Neural cell (in vitro differentiated cells): Measurements from ENCODE around the gene PLXNA4. TPM values are rescaled to one million over a fixed set of nuclear protein-coding genes. Genes with fewer than 3 reads are reported as not detected.

Source experiments
- H2AFZ ChIP-seq: fragments of 200-600, 300-800 bp; sonication (generic), shearing (Covaris generic); 2 replicates; pipeline ENCODE4 v1.6.0; 2014; ENCODE audit warnings: low read depth, mild to moderate bottlenecking, antibody characterized with exemption, low read length, moderate library complexity
- H3F3A ChIP-seq: fragments of 200-600 bp; shearing (Covaris generic); 2 replicates; pipeline ENCODE4 v1.6.1; 2016; ENCODE audit warnings: mild to moderate bottlenecking, moderate library complexity, mixed read lengths, antibody characterized with exemption, low read length; ENCODE audit not compliant: insufficient read depth, poor library complexity, severe bottlenecking
- H3K27ac ChIP-seq: fragments of 200-600, 300-800 bp; sonication (generic), shearing (Covaris generic); 2 replicates; pipeline ENCODE4 v1.5.1; 2014; ENCODE audit warnings: mild to moderate bottlenecking, low read length, moderate library complexity
- H3K27me3 ChIP-seq: fragments of 300-800, 200-600 bp; sonication (generic), shearing (Covaris generic); 2 replicates; pipeline ENCODE4 v1.6.0; 2014; ENCODE audit warnings: mild to moderate bottlenecking, low read depth, low read length, moderate library complexity; ENCODE audit not compliant: insufficient read depth
- H3K36me3 ChIP-seq: fragments of 300-800, 200-600 bp; sonication (generic), shearing (Covaris generic); 2 replicates; pipeline ENCODE4 v1.5.1; 2014; ENCODE audit warnings: mild to moderate bottlenecking, antibody characterized with exemption, low read length, moderate library complexity; ENCODE audit not compliant: insufficient read depth
- H3K4me2 ChIP-seq: fragments of 300-800, 200-600 bp; sonication (generic), shearing (Covaris generic); 2 replicates; pipeline ENCODE4 v1.6.0; 2014; ENCODE audit warnings: mild to moderate bottlenecking, low read length
- H3K4me3 ChIP-seq: fragments of 300-800, 200-600 bp; sonication (generic), shearing (Covaris generic); 2 replicates; pipeline ENCODE4 v1.5.1; 2014; ENCODE audit warnings: mild to moderate bottlenecking, low read length, moderate library complexity
- H3K79me2 ChIP-seq: fragments of 200-600 bp; shearing (Covaris generic); replicated peaks from 2 replicates; pipeline ENCODE4 v1.6.0; 2014; ENCODE audit warnings: mild to moderate bottlenecking, low read length, moderate library complexity; ENCODE audit not compliant: insufficient read depth
- H3K9ac ChIP-seq: fragments of 300-800, 200-600 bp; sonication (generic), shearing (Covaris generic); 2 replicates; pipeline ENCODE4 v1.6.1; 2016; ENCODE audit warnings: mild to moderate bottlenecking, low read length, mixed read lengths
- H3K9me2 ChIP-seq: fragments of 200-600 bp; shearing (Covaris generic); 2 replicates; pipeline ENCODE4 v1.6.1; 2016; ENCODE audit warnings: mild to moderate bottlenecking, low read length, mixed read lengths; ENCODE audit not compliant: insufficient read depth
- H3K9me3 ChIP-seq: fragments of 200-600, 300-800 bp; sonication (generic), shearing (Covaris generic); 2 replicates; pipeline ENCODE4 v1.6.1; 2016; ENCODE audit warnings: mild to moderate bottlenecking, mixed run types, low read length, moderate library complexity, mixed read lengths
- H4K20me1 ChIP-seq: fragments of 200-600 bp; shearing (Covaris generic); 2 replicates; pipeline ENCODE4 v1.6.1; 2016; ENCODE audit warnings: mild to moderate bottlenecking, mixed run types; ENCODE audit not compliant: insufficient read depth
- CTCF ChIP-seq: fragments of 450-650 bp; IDR thresholded peaks from 2 replicates; pipeline ENCODE4 v1.5.1; 2014; ENCODE audit warnings: antibody characterized with exemption, mild to moderate bottlenecking, moderate library complexity; ENCODE audit not compliant: poor library complexity, severe bottlenecking
- EP300 ChIP-seq: fragments of 450-650 bp; conservative IDR thresholded peaks from 2 replicates; pipeline ENCODE4 v1.6.1; 2014; ENCODE audit warnings: antibody characterized with exemption, mild to moderate bottlenecking, moderate library complexity; ENCODE audit not compliant: poor library complexity, severe bottlenecking
- EZH2 ChIP-seq: fragments of 200-600, 300-800 bp; shearing (Covaris generic), sonication (generic); IDR thresholded peaks from 2 replicates; pipeline ENCODE4 v1.6.1; 2014; ENCODE audit warnings: antibody characterized with exemption, low read length, borderline replicate concordance, mild to moderate bottlenecking; ENCODE audit not compliant: insufficient read depth, poor library complexity, severe bottlenecking
- MXI1 ChIP-seq: fragments of 450-650 bp; conservative IDR thresholded peaks from 2 replicates; pipeline ENCODE4 v1.6.1; 2014; ENCODE audit warnings: antibody characterized with exemption, mild to moderate bottlenecking; ENCODE audit not compliant: poor library complexity, severe bottlenecking
- POLR2AphosphoS5 ChIP-seq: IDR thresholded peaks from 2 replicates; pipeline ENCODE4 v1.6.1; 2012
- RAD21 ChIP-seq: fragments of 450-650 bp; conservative IDR thresholded peaks from 2 replicates; pipeline ENCODE4 v1.6.1; 2014; ENCODE audit warnings: antibody characterized with exemption, mild to moderate bottlenecking, moderate library complexity
- REST ChIP-seq: IDR thresholded peaks from 2 replicates; pipeline ENCODE4 v1.6.1; 2012; ENCODE audit warnings: borderline replicate concordance
- SMC3 ChIP-seq: fragments of 450-650 bp; conservative IDR thresholded peaks from 2 replicates; pipeline ENCODE4 v1.6.1; 2014; ENCODE audit warnings: antibody characterized with exemption, mild to moderate bottlenecking, moderate library complexity; ENCODE audit not compliant: poor library complexity
- TAF1 ChIP-seq: IDR thresholded peaks from 2 replicates; pipeline ENCODE4 v1.6.1; 2012; ENCODE audit warnings: low read depth
- polyA plus RNA-seq: library from polyadenylated mRNA; depleted of rRNA; stranded (reverse); fragments of >200 nt; gene quantifications from 2 replicates; pipeline ENCODE4 v1.2.3, GENCODE V29; 2014

The PLXNA4 gene
- polyA plus RNA-seq, 1 donor from 2014 or later = 7.2 TPM

- no peak overlapping the region for H3K4me2 ChIP-seq
- no peaks in the 10 kb centered on the region for H3K79me2 ChIP-seq
These were observed 83.3 kb downstream of the PLXNA4 start for GRCh38 chr7:132492823-132493445.

GRCh38 chr7:132491391-132491945 lies 84.8 kb downstream of the PLXNA4 start:
- Histone ChIP-seq H4K20me1 (no peaks in the 10 kb centered on the region), H3K79me2 (no peaks in the 10 kb centered on the region), H3K4me3 (no peak overlapping the region), H3K9ac (no peak overlapping the region), H3F3A (peaks cover 3% of the 10 kb centered on the region), H3K27ac (no peak overlapping the region), H3K9me3 (no peaks in the 10 kb centered on the region), H3K4me2 (no peak overlapping the region), H2AFZ (no peak overlapping the region), H3K27me3 (no peaks in the 10 kb centered on the region), H3K36me3 (no peaks in the 10 kb centered on the region), H3K9me2 (no peaks in the 10 kb centered on the region)
- TF ChIP-seq RAD21 (no peak), POLR2AphosphoS5 (no peak), EP300 (no peak), REST (no peak), CTCF (no peak)

More at GRCh38 chr7:132492823-132493445, 83.3 kb downstream of the PLXNA4 start:
- TF ChIP-seq MXI1 = no peak
- TF ChIP-seq POLR2AphosphoS5 = no peak
- no peak for TF ChIP-seq RAD21
- no peak for TF ChIP-seq REST
- TF ChIP-seq CTCF = no peak
- TF ChIP-seq EP300 = no peak
- TF ChIP-seq SMC3 = no peak
- no peak for TF ChIP-seq EZH2
- TF ChIP-seq TAF1 = no peak
- Histone ChIP-seq H4K20me1 (no peaks in the 10 kb centered on the region), H3K36me3 (no peaks in the 10 kb centered on the region), H3F3A (peaks cover 3% of the 10 kb centered on the region), H3K9me2 (no peaks in the 10 kb centered on the region), H3K9ac (no peak overlapping the region), H3K27ac (no peak overlapping the region), H3K9me3 (no peaks in the 10 kb centered on the region), H3K4me3 (no peak overlapping the region), H3K27me3 (no peaks in the 10 kb centered on the region), H2AFZ (no peak overlapping the region)
